GM18502 (cell line): Measurements from ENCODE around the gene ISLR.

ENCODE experiments used
- ATAC-seq: cut with Tn5 transposase; IDR thresholded peaks from one replicate; pipeline ENCODE4 v1.9.1; 2021; ENCODE audit warnings: mild to moderate bottlenecking; ENCODE audit not compliant: unreplicated experiment, poor library complexity

ISLR gene

GRCh38 chr15:74170875-74171578, 2.5 kb upstream of the ISLR start:
- ATAC-seq = no peak

DNA sequence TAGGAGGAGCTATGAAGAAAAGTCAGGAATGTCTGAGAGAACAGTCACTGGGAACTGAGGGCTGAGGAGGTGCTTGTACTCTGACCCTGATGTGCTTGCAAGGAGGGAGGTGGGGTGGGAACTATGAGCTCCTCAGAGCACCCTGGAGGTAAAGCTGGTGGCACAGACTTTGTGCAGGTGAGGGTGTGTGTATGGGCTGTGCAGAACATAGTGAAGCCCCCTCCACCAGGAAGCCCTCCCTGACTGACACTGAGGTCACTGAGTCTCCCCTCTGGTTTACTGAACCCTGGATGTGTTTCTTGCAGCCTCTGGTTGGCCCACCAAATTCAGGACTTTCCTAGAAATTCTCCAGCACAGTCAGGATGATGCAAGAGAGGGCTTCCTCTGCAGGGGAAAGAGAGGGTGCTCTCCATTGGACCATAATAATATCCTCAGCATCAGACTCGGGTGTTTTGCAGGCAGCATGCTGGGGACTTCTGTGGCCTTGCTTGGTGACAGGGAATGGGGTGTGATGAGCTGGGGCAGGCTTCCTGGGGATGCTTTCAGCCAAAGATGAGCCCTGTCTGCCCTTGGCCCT, 1.5 kb upstream of the ISLR start:
- ATAC-seq = no peak

DNA sequence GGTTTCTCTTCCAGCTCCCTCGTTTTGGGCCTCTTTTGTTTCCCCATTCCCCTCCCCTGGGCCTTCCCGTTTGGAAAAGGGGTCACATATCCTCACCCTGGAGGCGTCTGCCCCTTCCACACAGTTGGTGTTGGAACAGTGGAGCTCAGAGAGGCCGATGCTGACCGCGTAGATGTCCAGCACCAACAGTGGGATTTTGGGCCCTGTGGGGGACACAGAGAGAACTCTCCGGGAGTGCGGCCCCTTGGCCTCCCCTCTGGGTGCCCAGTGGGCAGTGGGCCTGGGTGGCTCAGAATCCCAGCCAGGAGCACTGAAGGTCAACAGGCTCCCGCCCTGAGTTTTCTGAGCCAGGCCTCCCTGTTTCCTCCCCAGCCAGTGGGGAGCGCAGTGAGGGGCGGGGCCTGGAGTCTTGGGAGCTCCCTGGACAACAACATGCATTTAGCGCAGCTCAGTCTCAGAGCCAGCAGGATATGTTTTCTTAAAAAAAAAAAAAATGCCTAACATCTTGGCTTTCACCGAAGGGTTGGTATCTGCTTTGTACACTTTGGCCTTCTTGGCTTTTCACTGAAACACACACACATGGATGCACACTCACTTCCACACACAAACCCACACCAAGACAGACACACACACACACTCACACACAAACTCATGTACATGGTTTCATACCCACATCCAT, 670 bp upstream of the ISLR start:
- ATAC-seq = no peak

DNA sequence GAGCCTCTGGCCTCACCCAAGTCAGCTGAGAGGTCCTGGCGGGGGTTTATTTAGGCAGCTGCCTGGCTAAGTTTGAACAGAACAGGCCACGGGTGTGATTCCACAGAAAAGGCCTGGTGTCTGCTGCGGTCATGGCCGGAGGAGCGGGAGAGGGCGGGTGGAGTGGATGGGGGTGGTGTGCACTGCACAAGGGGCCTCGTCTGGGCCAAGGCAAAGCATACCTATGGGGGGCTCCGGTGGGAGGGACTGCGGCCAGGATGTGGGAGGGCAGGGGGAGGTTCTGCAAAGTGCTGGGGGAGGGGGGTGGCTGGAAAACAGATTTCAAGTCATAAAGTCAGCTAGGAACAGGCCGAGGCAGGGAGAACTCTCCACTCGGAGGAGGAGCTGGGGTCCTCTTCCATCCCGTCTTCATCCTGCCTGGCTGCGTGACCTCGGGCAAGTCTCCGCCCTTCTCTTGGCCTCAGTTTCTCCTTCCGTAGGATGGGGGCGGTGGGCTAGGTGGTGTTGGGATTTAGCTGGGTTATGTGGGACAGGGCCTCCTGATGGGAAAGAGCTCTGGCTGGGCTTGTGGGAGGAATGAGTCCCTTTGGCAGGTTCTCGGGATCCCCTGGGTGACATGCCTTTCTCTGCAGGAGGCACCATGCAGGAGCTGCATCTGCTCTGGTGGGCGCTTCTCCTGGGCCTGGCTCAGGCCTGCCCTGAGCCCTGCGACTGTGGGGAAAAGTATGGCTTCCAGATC, 878 bp downstream of the ISLR start:
- ATAC-seq = no peak

- no peak for ATAC-seq
Observed at GRCh38 chr15:74174958-74175253, 1.4 kb downstream of the ISLR start.

- ATAC-seq = no peak
Observed at GRCh38 chr15:74175271-74176191, 2.0 kb downstream of the ISLR start.

GRCh38 chr15:74176262-74177214, 3.0 kb downstream of the ISLR start:
- ATAC-seq = no peak

GRCh38 chr15:74178326-74179100, 5.0 kb downstream of the ISLR start:
- no peak for ATAC-seq

DNA sequence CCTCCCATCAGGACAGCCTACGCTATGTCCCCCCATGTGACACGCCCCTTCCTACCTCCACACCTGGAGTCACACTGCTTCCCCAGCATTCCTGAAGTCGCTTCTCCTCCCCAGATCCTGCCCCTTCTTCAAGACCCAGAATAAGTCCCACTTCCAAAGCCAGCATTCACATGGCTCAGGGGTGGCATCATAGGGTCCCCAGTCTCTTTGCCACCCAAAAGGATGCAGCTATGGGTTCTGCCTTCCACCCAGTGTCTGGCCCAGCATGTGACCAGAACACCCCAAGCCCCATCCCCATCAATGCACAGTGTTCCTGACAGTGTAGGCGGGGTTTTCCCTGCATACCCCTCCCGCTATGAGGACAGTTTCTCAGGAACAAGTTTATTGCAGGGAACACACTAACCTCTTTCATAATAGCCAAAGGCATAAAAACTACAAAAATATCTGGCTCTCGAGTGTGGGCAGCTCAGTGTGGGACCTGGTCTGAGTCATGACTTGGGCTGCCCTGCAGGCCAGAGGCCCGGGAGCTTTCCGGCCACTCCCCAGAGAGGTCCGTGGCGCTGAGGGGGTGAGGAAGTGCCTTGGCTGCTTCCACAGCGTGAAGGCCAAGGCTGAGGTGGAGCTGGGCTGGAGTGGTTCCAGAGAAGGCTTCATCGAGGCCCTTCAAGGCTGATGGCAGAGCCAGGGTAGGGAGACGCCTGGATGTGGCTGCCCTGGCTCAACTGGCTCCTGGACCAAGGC, 5.8 kb downstream of the ISLR start:
- ATAC-seq = no peak

GRCh38 chr15:74179983-74180880, 6.7 kb downstream of the ISLR start:
- no peak for ATAC-seq

DNA sequence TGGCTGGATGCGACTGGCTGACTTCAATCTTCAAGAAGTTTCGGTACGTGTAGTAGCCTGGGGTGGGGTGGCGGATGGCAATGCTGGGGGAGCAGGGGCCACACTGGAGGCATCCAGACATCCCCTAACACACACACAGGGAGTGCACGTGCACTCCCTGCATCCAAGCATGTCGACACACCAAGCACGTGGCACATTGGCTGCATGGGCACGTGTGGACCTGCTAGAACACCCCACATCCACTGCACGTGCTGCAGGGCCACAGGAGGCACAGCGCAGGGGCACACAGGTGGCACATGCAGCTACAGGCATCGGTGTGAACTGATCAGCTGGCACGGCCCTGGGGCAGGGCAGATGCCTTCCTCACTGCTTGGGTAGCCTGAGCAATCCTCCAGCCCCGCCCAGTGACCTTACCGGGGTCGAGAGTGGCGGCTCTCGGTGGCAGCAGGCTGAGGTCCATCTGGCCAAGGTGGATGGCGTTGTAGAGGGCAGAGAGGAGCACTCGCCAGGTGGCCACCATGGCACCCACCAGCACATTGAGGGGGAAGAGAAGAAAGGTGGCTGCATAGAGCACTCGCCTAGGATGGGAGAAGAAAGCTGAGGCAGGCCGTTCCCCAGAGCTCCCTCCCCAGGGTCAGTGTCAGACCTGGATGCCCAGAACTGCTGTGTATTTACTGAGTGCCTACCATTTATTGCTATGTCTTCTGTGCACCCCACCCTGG, 7.5 kb downstream of the ISLR start:
- ATAC-seq = no peak

- no peak for ATAC-seq
Observed at GRCh38 chr15:74182131-74182530, 8.6 kb downstream of the ISLR start.

DNA sequence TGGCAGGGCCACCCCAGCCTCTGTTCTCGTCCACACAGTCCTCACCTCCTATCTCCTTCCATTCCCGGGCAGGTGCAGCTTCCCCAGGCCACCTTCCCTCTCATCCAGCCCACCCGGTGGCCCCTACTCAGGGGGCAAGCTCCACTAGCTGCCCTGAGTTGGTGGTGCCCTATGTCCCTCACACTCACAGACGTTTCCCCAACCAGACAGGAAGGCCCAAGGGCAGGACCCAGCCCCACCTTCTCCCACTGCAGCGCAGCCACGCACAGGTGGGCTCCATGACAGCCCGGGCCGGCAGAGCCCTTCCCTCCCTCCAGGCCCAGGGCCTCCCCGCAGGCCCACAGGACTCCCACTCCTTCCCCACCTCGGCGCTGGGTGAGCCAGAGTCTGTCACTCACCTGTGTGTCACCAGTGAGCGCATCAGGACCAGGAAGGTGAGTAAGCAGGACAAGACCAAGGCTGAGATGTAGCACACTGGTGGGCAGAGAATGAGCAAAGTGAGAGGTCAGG, 11.1 kb downstream of the ISLR start:
- ATAC-seq = no peak

GRCh38 chr15:74185710-74186348, 12.3 kb downstream of the ISLR start:
- ATAC-seq = no peak

- no peak for ATAC-seq
Observed at GRCh38 chr15:74188216-74188615, 14.7 kb downstream of the ISLR start.
